K562 treated with DMSO at 1 percent for 24 hours (cell line): ENCODE data around the gene RBL1. TPM values are rescaled to one million over a fixed set of nuclear protein-coding genes. Genes with fewer than 3 reads are reported as not detected.

Source experiments
- total RNA-seq: library from RNA; unstranded; fragments of 300-600 nt; gene quantifications from 2 replicates; pipeline ENCODE4 v1.2.3, GENCODE V29; 2022; ENCODE audit warnings: low read depth; ENCODE audit not compliant: insufficient read depth

The RBL1 gene, protein sequence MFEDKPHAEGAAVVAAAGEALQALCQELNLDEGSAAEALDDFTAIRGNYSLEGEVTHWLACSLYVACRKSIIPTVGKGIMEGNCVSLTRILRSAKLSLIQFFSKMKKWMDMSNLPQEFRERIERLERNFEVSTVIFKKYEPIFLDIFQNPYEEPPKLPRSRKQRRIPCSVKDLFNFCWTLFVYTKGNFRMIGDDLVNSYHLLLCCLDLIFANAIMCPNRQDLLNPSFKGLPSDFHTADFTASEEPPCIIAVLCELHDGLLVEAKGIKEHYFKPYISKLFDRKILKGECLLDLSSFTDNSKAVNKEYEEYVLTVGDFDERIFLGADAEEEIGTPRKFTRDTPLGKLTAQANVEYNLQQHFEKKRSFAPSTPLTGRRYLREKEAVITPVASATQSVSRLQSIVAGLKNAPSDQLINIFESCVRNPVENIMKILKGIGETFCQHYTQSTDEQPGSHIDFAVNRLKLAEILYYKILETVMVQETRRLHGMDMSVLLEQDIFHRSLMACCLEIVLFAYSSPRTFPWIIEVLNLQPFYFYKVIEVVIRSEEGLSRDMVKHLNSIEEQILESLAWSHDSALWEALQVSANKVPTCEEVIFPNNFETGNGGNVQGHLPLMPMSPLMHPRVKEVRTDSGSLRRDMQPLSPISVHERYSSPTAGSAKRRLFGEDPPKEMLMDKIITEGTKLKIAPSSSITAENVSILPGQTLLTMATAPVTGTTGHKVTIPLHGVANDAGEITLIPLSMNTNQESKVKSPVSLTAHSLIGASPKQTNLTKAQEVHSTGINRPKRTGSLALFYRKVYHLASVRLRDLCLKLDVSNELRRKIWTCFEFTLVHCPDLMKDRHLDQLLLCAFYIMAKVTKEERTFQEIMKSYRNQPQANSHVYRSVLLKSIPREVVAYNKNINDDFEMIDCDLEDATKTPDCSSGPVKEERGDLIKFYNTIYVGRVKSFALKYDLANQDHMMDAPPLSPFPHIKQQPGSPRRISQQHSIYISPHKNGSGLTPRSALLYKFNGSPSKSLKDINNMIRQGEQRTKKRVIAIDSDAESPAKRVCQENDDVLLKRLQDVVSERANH
- 7.1 and 9.3 TPM in 2 replicates for total RNA-seq

GRCh38 chr20:37095599-37096414 is at the start of gene RBL1:
Gene RBL1, minus strand, starts transcription at chr20:37095997. Its CDS starts 69 bp downstream, at chr20:37095928.

DNA sequence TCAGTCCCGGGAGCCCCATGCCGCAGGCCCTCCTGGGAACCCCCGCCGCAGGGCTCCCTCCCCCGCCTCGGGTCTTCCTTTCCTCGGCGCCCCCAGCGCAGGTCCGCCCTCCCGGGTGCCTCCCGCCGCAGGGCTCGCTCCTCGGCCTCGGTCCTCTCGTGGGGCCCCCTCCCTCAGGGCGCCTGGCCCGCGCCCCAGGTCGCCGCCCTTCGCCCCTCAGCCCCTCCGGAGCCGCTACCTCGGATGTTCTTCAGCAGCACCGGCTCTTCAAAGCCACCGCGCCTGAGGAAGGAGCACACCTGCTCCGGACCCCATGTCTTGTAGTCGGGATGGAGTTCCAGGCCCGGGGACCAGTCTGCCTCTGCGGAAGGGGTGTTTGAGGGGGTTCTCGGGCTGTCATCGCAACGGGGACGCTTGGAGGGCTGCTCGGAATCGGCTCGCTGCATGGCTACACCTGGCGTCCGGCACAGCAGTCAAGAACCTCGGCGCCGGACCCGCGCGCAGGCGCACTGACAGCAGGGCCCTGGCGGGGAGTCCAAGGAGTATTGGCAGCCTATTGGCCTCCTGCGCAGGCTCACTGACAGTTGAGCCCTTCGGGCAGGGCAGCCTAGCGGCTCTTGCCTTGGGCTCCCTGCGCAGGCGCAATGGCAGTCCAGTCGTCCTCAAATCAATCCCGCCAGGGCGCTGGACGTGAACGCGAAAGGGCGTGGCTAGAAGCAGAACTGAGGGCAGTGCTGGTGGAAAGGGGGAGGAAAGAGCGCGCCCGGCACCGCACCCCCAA is 144.4 kb downstream of the RBL1 start, which contains the start of gene SAMHD1:
TSS of gene SAMHD1 (minus strand) at position 511 of the 781 bp plus-strand sequence. CDS start at position 446, 65 bp downstream.

Other genes starting within 250 kb of the RBL1 start
- not detected in 2 replicates for gene TLDC2, start 219.9 kb downstream of the RBL1 start, total RNA-seq
- 22.4 and 23.5 TPM in 2 replicates for gene SAMHD1, start 144.3 kb downstream of the RBL1 start, total RNA-seq
- 278 and 285 TPM in 2 replicates for gene RPN2, start 83.3 kb upstream of the RBL1 start, total RNA-seq
- 0.43 and 0.45 TPM in 2 replicates for gene MROH8, start 83.6 kb upstream of the RBL1 start, total RNA-seq
- not detected in 2 replicates for gene GHRH, start 165.8 kb upstream of the RBL1 start, total RNA-seq
- gene MANBAL, start 193.7 kb upstream of the RBL1 start, total RNA-seq: 21.7 and 22.1 TPM in 2 replicates